ENCODE data around the gene FPR1. TPM values are rescaled to one million over a fixed set of nuclear protein-coding genes. Genes with fewer than 3 reads are reported as not detected.

FPR1 gene
- total RNA-seq, 1 donor from 2014 or later: 6.7 TPM

- peak; percentile 91 for DNase-seq
Observed at GRCh38 chr19:51703575-51704515, 47.8 kb downstream of the FPR1 start.

- DNase-seq: no peak
Observed at GRCh38 chr19:51702825-51703574, 48.7 kb downstream of the FPR1 start.

GRCh38 chr19:51702103-51702824, 49.4 kb downstream of the FPR1 start:
- DNase-seq: no peak

- DNase-seq: no peak
Observed at GRCh38 chr19:51701468-51702100, 50.1 kb downstream of the FPR1 start.

GRCh38 chr19:51699170-51699569, 52.5 kb downstream of the FPR1 start:
- no peak for DNase-seq

- DNase-seq: no peak
Observed at GRCh38 chr19:51698296-51698695, 53.4 kb downstream of the FPR1 start.

- no peak for DNase-seq
Observed at GRCh38 chr19:51697169-51697776, 54.4 kb downstream of the FPR1 start.

- no peak for DNase-seq
Observed at GRCh38 chr19:51696606-51697005, 55.1 kb downstream of the FPR1 start.

Other genes with a start within 250 kb of the FPR1 start
- gene SIGLEC6, start 220.2 kb downstream of the FPR1 start, total RNA-seq: not detected
- 8.7 TPM for gene ZNF175, start 180.6 kb downstream of the FPR1 start, total RNA-seq
- not detected for gene SIGLEC5, start 121.5 kb downstream of the FPR1 start, total RNA-seq
- 0.16 TPM for gene SIGLEC14, start 105.1 kb downstream of the FPR1 start, total RNA-seq
- 3.9 TPM for gene SPACA6, start 58.5 kb downstream of the FPR1 start, total RNA-seq
- 2.3 TPM for gene HAS1, start 27.9 kb downstream of the FPR1 start, total RNA-seq
- 0.62 TPM for gene FPR2, start 9.3 kb upstream of the FPR1 start, total RNA-seq
- gene FPR3, start 43.3 kb upstream of the FPR1 start, total RNA-seq: 0.31 TPM
- gene ZNF577, start 136.1 kb upstream of the FPR1 start, total RNA-seq: 66.6 TPM
- 39.0 TPM for gene ZNF649, start 153.1 kb upstream of the FPR1 start, total RNA-seq
- gene ZNF613, start 175.6 kb upstream of the FPR1 start, total RNA-seq: 11.4 TPM
- 20.6 TPM for gene ZNF350, start 235.0 kb upstream of the FPR1 start, total RNA-seq

Data from occipital lobe (tissue), 2 donors.